Tibial artery (tissue), 4 donors: Measurements from ENCODE around the gene KCNK13.

Experiments used
- DNase-seq, 2 donors: peaks; one replicate each; pipeline ENCODE4 v3.0.0-alpha.2; 2019
- H3K27ac ChIP-seq, 2 donors: fragments of 200-600 bp; sonication (generic) in 1 of 2; 1 replicate in 1 of 2; 2 replicates in 1 of 2; pipeline ENCODE4 v1.5.1; 2018 to 2019; ENCODE audit warnings: mild to moderate bottlenecking in 1 of 2
- H3K27me3 ChIP-seq, 2 donors: fragments of 200-600 bp; sonication (generic) in 1 of 2; one replicate each; pipeline versions ENCODE4 v1.5.1 to v1.6.0; 2016 to 2019
- H3K36me3 ChIP-seq, 3 donors: fragments of 200-600 bp; sonication (generic) in 2 of 3; one replicate each; pipeline ENCODE4 v1.5.1; 2016 to 2019; ENCODE audit warnings: mild to moderate bottlenecking in 2 of 3
- H3K4me1 ChIP-seq, 4 donors: fragments of 200-600 bp; sonication (generic) in 2 of 4; 1 replicate in 3 of 4; 2 replicates in 1 of 4; pipeline ENCODE4 v1.5.1; 2016 to 2019
- H3K4me3 ChIP-seq, 2 donors: fragments of 200-600 bp; sonication (generic) in 1 of 2; 1 replicate in 1 of 2; 2 replicates in 1 of 2; pipeline ENCODE4 v1.5.1; 2018 to 2019; ENCODE audit warnings: mild to moderate bottlenecking in 2 of 2
- H3K9me3 ChIP-seq, 3 donors: fragments of 200-600 bp; sonication (generic) in 1 of 3; one replicate each; pipeline ENCODE4 v1.5.1; 2016 to 2019
- CTCF ChIP-seq, 2 experiments: fragments of 200-600 bp in 1 of 2; fragments of 450-650 bp in 1 of 2; IDR thresholded peaks; one replicate each; pipeline ENCODE4 v1.5.1; 2017 to 2019; ENCODE audit warnings: antibody characterized with exemption in 2 of 2, mild to moderate bottlenecking in 1 of 2, moderate library complexity in 1 of 2
- intact Hi-C: fragments of 100-400 bp; cut with DNase I; formaldehyde crosslinking; loops from one replicate; pipeline ENCODE4 v1.15.0; 2023; ENCODE audit warnings: low total_unique reads

Gene KCNK13

DNA sequence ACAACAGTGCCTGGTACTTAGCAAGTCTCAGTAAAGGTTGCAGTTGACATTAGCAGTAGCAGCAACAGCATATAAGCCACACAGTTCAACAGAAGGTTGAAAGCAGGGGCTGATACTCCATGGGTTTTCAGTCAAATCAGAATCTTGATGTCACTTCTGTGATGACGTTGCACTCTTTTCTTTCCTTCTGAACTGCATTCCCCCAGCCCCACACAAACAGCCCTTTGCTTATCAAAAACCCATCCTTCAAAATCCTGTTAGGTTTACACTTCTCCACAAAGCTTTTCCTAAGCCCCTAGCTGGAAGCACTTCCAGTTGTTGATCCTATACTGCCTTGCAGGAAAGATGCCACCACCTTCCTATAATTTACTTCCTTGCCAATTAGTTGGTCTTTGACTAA is 34.0 kb upstream of the KCNK13 start:
- H3K27ac ChIP-seq = no peak overlapping the region
- peaks cover 22 to 55% (median 33%) of the 10 kb centered on the region in 3 donors for H3K36me3 ChIP-seq
- no peaks in the 10 kb centered on the region for H3K27me3 ChIP-seq
- no peak overlapping the region for H3K4me3 ChIP-seq
- no peaks in the 10 kb centered on the region for H3K4me1 ChIP-seq
- H3K9me3 ChIP-seq = no peaks in the 10 kb centered on the region
- no peak for TF ChIP-seq CTCF (IDR thresholded peaks at IDR 0.05)
- intact Hi-C loops = no loop called here
- no peak for DNase-seq

GRCh38 chr14:90034156-90034555 is 27.6 kb upstream of the KCNK13 start:
- intact Hi-C loops = no loop called here
- no peak for DNase-seq
- peaks cover 36 to 70% (median 63%) of the 10 kb centered on the region in 3 donors for H3K36me3 ChIP-seq

DNA sequence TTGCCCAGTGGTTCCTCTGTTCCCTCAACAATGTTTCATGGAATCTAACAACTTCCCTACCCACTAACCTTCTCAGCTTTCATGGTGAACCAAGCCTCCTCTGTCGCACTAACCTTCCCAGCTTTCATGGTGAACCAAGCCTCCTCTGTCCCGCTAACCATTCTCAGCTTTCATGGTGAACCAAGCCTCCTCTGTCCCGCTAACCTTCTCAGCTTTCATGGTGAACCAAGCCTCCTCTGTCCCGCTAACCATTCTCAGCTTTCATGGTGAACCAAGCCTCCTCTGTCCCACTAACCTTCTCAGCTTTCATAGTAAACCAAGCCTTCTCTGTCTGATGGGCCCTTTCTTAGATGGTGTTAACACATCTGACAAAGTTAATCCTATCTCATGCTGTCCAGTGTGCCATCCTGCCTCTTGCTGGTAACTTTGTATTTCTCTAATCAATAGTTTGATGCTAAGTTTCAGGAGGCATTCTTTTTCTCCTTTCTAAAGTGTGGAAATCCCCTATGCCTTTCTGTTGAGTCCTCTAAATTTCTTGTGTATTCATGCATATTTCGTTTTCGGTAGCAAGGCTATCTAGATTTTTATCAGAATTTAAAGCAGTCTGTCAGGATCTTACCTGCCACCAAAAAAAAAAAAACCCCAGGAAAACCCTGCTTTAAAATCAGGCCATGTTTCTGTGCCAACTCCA is 26.8 kb upstream of the KCNK13 start:
- peaks cover 0 to 4% (median 0%) of the 10 kb centered on the region in 3 donors for H3K9me3 ChIP-seq
- H3K27me3 ChIP-seq = no peaks in the 10 kb centered on the region
- H3K27ac ChIP-seq = no peak overlapping the region
- no peak for DNase-seq
- no peak overlapping the region for H3K4me3 ChIP-seq
- intact Hi-C loops = no loop called here
- no peak for TF ChIP-seq CTCF (IDR thresholded peaks at IDR 0.05)
- H3K4me1 ChIP-seq = no peaks in the 10 kb centered on the region
- H3K36me3 ChIP-seq = peaks cover 35 to 71% (median 63%) of the 10 kb centered on the region in 3 donors

More at GRCh38 chr14:90034156-90034555, 27.6 kb upstream of the KCNK13 start:
- H3K4me3 ChIP-seq = no peak overlapping the region
- no peaks in the 10 kb centered on the region for H3K27me3 ChIP-seq
- H3K4me1 ChIP-seq = no peaks in the 10 kb centered on the region
- no peak overlapping the region for H3K27ac ChIP-seq
- TF ChIP-seq CTCF (IDR thresholded peaks at IDR 0.05) = no peak
- H3K9me3 ChIP-seq = peaks cover 0 to 4% (median 0%) of the 10 kb centered on the region in 3 donors

- TF ChIP-seq CTCF (IDR thresholded peaks at IDR 0.05) = no peak
- Histone ChIP-seq H3K27ac (no peak overlapping the region), H3K4me3 (no peak overlapping the region), H3K9me3 (peaks cover 0 to 4% (median 0%) of the 10 kb centered on the region in 3 donors), H3K27me3 (no peaks in the 10 kb centered on the region), H3K36me3 (peaks cover 17 to 50% (median 47%) of the 10 kb centered on the region in 3 donors), H3K4me1 (no peaks in the 10 kb centered on the region)
- intact Hi-C loops = no loop called here
- DNase-seq = no peak
Measured at GRCh38 chr14:90039253-90040010, 22.4 kb upstream of the KCNK13 start.

- H3K9me3 ChIP-seq = peaks cover 0 to 4% (median 0%) of the 10 kb centered on the region in 3 donors
- H3K27ac ChIP-seq = no peak overlapping the region
- intact Hi-C loops = no loop called here
- TF ChIP-seq CTCF (IDR thresholded peaks at IDR 0.05) = no peak
- no peak overlapping the region for H3K4me3 ChIP-seq
- peaks cover 17 to 51% (median 45%) of the 10 kb centered on the region in 3 donors for H3K36me3 ChIP-seq
- H3K4me1 ChIP-seq = no peaks in the 10 kb centered on the region
- DNase-seq = no peak
- no peaks in the 10 kb centered on the region for H3K27me3 ChIP-seq
Measured at GRCh38 chr14:90040411-90040810, 21.4 kb upstream of the KCNK13 start.
